ENCODE data around the gene TLR3. TPM values are rescaled to one million over a fixed set of nuclear protein-coding genes. Genes with fewer than 3 reads are reported as not detected.

Gene TLR3
- total RNA-seq, 3 donors from 2014 or later (not counting 1 experiment from before 2014, with no cell fraction given): 4.9 to 9.5 (median 8.3) TPM

GRCh38 chr4:186132577-186133242 lies 63.8 kb downstream of the TLR3 start:
- H3K9me3 ChIP-seq (ENCODE audit: control insufficient read depth, insufficient read depth, low read length): no peaks in the 10 kb centered on the region
- Mint-ChIP-seq H3K4me1 (no peaks in the 10 kb centered on the region), H3K27ac (no peak overlapping the region), H3K36me3 (no peaks in the 10 kb centered on the region), H3K4me3 (no peak overlapping the region), H3K27me3 (ENCODE audit: low read depth in 2 of 2) (peaks cover 13 to 14% of the 10 kb centered on the region in 2 donors), H3K9me3 (no peaks in the 10 kb centered on the region)
- intact Hi-C loops (cut with micrococcal nuclease): no loop called here
- no peaks in the 10 kb centered on the region for H3K36me3 ChIP-seq (ENCODE audit: control insufficient read depth, insufficient read depth, low read length)
- ATAC-seq: peak in 1 of 3 donors; percentile 36
- no peak for DNase-seq
- no peak overlapping the region for H3K4me3 ChIP-seq (ENCODE audit: low read length)
- TF ChIP-seq, protein P1, sequence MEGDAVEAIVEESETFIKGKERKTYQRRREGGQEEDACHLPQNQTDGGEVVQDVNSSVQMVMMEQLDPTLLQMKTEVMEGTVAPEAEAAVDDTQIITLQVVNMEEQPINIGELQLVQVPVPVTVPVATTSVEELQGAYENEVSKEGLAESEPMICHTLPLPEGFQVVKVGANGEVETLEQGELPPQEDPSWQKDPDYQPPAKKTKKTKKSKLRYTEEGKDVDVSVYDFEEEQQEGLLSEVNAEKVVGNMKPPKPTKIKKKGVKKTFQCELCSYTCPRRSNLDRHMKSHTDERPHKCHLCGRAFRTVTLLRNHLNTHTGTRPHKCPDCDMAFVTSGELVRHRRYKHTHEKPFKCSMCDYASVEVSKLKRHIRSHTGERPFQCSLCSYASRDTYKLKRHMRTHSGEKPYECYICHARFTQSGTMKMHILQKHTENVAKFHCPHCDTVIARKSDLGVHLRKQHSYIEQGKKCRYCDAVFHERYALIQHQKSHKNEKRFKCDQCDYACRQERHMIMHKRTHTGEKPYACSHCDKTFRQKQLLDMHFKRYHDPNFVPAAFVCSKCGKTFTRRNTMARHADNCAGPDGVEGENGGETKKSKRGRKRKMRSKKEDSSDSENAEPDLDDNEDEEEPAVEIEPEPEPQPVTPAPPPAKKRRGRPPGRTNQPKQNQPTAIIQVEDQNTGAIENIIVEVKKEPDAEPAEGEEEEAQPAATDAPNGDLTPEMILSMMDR (IDR thresholded peaks at IDR 0.05): no peak
- 89% methylated on average over 1 of the region's 4 CpGs for WGBS (ENCODE audit: insufficient coverage)
- H3K4me1 ChIP-seq (ENCODE audit: control insufficient read depth, insufficient read depth, low read length): no peaks in the 10 kb centered on the region
- no peak overlapping the region for H3K27ac ChIP-seq (ENCODE audit: low read length)
- no peaks in the 10 kb centered on the region for H3K27me3 ChIP-seq (ENCODE audit: control insufficient read depth, insufficient read depth, low read length)

GRCh38 chr4:186134257-186134656 lies 65.3 kb downstream of the TLR3 start:
- H3K4me3 Mint-ChIP-seq: no peak overlapping the region
- no peaks in the 10 kb centered on the region for H3K9me3 Mint-ChIP-seq
- Histone ChIP-seq H3K27ac (ENCODE audit: low read length) (no peak overlapping the region), H3K4me1 (ENCODE audit: control insufficient read depth, insufficient read depth, low read length) (no peaks in the 10 kb centered on the region), H3K27me3 (ENCODE audit: control insufficient read depth, insufficient read depth, low read length) (no peaks in the 10 kb centered on the region), H3K9me3 (ENCODE audit: control insufficient read depth, insufficient read depth, low read length) (no peaks in the 10 kb centered on the region), H3K4me3 (ENCODE audit: low read length) (no peak overlapping the region), H3K36me3 (ENCODE audit: control insufficient read depth, insufficient read depth, low read length) (no peaks in the 10 kb centered on the region)
- peaks cover 12 to 19% of the 10 kb centered on the region in 2 donors for H3K27me3 Mint-ChIP-seq (ENCODE audit: low read depth in 2 of 2)
- TF ChIP-seq, protein P1 (IDR thresholded peaks at IDR 0.05): no peak
- intact Hi-C loops (cut with micrococcal nuclease): no loop called here
- DNase-seq (no peak), ATAC-seq (no peak)
- H3K4me1 Mint-ChIP-seq: no peaks in the 10 kb centered on the region
- no peak overlapping the region for H3K27ac Mint-ChIP-seq
- H3K36me3 Mint-ChIP-seq: no peaks in the 10 kb centered on the region
- 44% methylated on average over 3 of the region's 3 CpGs for WGBS (ENCODE audit: insufficient coverage)

- Histone ChIP-seq H3K9me3 (ENCODE audit: control insufficient read depth, insufficient read depth, low read length) (no peaks in the 10 kb centered on the region), H3K4me1 (ENCODE audit: control insufficient read depth, insufficient read depth, low read length) (no peaks in the 10 kb centered on the region), H3K36me3 (ENCODE audit: control insufficient read depth, insufficient read depth, low read length) (no peaks in the 10 kb centered on the region), H3K27me3 (ENCODE audit: control insufficient read depth, insufficient read depth, low read length) (no peaks in the 10 kb centered on the region), H3K4me3 (ENCODE audit: low read length) (no peak overlapping the region), H3K27ac (ENCODE audit: low read length) (no peak overlapping the region)
- TF ChIP-seq, protein P1 (IDR thresholded peaks at IDR 0.05): no peak
- 95% methylated on average over 10 of the region's 11 CpGs for WGBS (ENCODE audit: insufficient coverage)
- Mint-ChIP-seq H3K4me3 (no peak overlapping the region), H3K27me3 (ENCODE audit: low read depth in 2 of 2) (peaks cover 12 to 21% of the 10 kb centered on the region in 2 donors), H3K9me3 (no peaks in the 10 kb centered on the region), H3K36me3 (no peaks in the 10 kb centered on the region), H3K27ac (no peak overlapping the region), H3K4me1 (no peaks in the 10 kb centered on the region)
- ATAC-seq (no peak), DNase-seq (no peak)
- intact Hi-C loops (cut with micrococcal nuclease): no loop called here
These were observed 65.9 kb downstream of the TLR3 start for GRCh38 chr4:186134861-186135260.
